EH (cell line): ENCODE data around the gene CBX1.

Experiments
- DNase-seq: peaks from one replicate; pipeline ENCODE4 v3.0.0-alpha.2; 2015; ENCODE audit warnings: low read depth

The CBX1 gene

GRCh38 chr17:48101012-48101720 is at the start of gene CBX1:
Gene CBX1 (minus strand): TSS chr17:48101478. CDS start chr17:48077004, 24,474 bp downstream.
- DNase-seq = peak; percentile 92

DNA sequence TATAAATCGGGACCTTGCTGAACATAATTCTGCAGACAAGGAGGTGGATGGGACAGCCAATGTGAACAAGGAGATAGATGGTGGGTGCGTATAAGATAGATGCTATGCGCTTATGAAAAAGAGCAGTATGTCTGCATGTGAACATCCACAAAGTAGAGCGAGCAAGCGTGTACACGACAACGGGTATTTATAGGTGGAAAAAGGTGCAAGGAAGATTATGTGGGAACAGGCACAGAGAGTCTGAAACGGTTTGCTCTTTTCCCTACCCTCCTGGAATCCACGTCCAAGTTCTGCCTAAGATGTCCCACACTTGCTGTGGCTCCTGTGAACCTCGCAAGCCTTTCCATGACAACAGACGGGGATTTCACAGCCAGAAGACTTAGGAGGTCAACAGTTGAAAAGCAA is 49.3 kb upstream of the CBX1 start:
- DNase-seq = no peak

GRCh38 chr17:48149787-48150463 is 48.6 kb upstream of the CBX1 start:
- DNase-seq = no peak

DNA sequence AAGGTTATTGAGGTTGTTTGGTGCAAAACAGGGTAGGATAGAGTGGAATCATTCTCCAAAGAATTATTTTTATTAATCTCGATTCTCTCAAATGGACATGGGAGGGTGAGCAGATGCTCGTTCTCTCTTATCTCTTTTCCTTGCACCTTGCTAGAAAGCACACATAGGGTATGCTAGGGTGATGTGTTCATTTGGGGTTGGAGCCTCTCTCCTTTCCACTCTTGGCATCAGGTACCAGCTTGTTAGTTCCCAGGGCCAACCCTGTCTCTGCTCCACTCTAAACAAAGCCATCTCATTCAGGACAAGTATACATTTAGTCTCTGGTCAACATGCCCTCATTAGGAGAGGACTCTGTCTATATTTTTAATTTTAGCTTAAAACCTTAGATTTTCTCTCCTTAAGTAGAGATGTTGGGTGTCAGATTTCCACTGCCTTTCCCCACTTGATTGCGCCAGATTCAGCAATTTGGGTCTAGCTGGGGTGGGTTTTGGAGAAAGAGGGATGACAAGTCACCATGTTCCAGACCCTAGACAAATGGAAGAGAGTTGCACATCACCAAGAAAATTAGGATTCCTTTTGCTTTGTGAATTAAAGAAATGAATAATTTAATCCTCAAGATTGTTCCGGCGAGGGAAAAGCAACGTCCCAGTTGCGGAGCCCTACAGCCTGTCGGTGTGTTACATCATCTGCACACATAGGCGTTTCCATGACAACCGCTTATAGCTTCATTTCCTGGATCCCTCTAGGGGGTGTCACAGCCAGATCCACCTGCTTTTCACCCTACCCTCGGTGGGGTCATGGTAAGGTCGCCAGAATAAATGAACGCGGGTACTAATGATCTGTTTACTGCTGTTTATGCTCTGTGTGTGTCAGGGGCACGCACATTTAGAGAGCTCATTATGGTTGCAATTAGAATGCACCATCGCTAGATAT is 47.8 kb upstream of the CBX1 start:
- DNase-seq = peak; percentile 31

DNA sequence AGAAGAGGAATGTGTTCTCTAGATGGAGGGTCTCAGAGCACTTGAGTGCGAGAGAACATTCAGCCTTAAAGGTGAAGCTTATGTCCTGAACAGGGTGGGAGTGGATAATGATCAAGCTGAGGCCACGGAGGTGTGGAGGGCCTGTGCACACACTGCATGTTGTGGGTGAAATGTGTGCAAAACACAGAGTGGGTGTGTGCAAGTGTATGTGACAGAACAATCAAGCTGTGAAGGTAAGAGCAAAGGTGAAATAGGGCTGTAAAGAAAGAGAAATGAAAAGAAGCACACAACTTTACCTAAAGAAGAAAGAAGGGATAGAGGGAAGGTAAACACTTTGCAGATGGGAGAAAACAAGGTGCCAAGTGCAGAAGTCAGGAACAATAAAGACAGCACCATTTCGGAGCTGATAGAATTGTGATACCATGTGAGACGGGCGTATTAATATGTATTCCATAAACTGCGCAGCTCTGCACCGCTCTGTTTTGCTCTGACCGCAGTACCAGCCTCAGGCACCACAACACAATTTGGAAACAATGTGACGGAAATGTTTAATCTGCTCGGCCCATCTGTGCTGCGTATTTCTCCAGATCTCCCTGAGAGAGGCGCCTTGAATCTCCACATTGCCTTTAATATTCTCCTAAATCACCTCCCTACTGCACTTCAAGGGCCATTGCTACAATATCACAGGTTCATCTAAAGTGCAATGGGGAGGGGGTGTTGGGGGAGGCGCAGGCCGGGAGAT is 46.9 kb upstream of the CBX1 start:
- no peak for DNase-seq

DNA sequence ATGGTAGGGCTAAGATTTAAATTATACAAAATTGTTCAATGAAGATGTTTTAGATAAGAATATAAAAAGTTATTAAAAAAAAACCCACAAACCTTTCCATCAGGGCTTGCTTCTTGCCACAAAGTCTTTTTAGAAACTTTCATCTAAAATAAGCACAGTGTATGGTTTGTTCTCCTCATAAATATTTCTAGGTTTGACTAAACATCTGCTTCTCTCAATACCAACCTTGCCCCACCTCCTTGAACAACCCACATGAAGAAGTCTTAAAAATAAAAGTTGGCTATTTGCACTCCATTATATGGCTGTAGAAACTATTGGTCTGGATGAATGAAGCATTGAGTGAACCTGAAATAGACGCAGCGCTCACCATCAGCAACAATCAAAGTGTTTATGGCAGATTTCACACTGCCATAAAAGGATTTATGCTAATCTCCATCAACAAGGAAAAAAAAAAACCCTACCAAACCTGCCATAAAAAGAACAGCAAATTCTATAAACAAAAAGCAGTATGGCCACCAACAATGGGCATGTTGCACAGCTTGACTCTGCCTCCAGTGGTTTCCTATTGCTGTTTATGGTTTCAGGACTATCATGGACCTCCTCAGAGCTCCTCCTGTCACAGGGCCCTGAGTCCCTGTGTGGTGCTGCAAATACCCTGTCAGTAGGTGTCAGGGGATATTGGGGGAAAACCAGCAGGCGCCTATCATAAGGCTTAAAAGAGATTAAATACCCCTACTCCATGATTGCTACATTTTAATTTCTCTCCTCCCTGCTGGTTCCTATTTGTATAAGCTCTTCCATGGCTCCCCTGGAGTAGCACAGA is 43.9 kb upstream of the CBX1 start:
- no peak for DNase-seq

- DNase-seq = no peak
Measured at GRCh38 chr17:48144231-48144630, 43.0 kb upstream of the CBX1 start.

- DNase-seq = no peak
Measured at GRCh38 chr17:48143629-48144028, 42.4 kb upstream of the CBX1 start.

DNA sequence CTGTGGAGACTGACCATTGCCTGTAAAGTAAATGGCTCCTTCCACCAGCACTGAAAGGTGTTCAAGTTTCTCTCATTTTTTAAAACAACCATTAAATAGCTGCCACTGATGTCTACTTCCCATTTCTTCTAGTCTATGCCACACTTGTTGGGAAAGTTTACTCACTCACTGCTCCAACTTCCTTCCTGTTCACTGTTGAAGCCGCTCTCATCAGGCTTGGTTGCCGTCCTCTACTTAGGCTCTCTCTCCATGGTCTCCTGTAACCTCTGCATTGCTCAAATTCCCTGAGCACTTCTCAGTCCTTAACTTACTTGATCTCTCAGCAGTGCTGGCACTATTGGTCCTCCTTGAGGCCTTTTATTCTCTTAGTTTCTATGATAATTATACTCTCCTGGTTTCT is 38.7 kb upstream of the CBX1 start:
- peak; percentile 18 for DNase-seq

DNA sequence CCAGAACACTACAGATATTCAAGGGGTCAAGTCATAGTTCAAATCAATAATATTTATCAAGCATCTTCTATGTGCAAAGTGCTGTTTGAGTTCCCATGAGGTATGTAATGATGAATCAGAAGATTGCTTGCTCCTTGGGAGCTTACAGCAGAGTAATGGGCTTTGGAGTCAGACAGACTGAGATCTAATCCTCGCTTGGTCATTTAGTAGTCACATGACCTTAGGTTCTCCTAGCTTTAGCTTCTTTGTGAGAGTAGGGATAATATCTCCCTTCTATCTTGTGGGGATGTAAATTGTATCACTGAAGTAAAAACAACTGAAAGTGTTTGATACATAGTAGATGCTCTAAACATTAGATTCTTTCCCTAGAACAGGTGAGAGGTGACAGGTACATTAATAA is 36.4 kb upstream of the CBX1 start:
- no peak for DNase-seq

DNA sequence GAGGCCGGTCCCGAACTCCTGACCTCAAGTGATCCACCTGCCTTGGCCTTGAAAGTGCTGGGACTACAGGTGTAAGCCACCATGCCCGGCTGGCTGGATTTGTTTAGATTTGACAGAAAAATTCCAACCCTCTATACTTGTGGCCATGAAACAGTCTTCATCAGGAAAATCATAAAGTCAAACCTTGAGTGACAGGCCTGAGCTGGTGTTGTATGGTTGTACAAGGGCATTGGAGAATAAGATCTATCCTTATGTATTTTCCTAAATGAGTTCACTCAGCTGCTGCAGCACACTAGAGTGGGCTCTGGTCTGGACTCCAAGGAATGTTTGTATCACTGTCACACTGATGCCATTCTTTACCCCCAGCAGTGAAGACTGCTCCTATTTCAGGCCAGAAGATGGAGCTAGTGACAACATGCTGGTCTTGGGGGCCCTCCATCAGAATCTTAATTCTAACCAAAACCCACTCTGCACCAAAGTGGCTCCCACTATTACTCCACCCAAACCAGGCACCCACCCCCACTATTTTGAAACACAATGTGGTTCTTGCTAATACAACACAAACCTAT is 33.7 kb upstream of the CBX1 start:
- DNase-seq = peak; percentile 38

DNA sequence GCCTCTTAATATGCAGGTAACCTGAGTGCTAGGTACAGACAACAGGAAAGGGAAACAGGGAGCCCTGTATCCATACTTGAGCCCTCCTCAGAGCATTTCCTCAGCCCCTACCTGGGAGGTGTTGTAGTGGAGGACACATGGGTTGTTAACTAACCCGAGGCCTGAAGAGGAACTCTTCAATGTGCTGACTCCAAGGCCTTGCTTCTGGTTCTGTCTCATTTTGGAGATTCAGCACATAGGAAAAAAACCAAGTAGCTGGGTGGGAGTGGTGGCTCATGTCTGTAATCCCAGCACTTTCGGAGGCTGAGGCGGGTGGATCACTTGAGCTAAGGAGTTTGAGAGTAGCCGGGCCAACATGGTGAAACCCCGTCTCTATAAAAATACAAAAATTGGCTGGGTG is 31.1 kb upstream of the CBX1 start:
- no peak for DNase-seq

DNA sequence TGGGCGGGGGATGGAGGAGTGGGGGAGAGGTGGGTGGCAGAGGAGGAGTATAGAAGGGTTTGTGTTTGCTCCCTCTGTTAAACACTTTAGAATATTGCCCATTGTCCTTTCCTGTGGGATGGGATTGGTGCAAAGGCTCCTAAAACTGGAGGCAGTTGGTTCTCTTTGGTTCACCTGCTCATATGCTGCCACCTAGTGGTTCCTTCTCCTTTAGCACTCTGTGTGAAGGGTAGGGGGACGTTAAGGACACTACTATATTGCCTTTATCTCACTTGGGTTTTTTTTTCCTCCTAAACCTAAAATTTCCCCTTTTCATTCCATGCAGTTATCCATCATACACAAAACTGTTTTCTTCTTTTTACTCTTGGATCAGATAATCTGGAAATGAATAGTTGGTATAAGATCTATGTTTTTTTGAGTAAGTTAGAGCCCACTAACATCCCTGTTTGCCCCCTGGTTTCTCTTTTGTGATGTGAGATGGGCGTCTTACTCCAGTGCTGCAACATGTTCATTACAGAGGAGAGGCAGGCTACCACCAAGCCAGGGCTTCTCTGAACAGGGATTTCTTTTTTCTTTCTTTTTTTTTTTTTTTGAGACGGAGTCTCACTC is 30.0 kb upstream of the CBX1 start:
- peak; percentile 70 for DNase-seq

DNA sequence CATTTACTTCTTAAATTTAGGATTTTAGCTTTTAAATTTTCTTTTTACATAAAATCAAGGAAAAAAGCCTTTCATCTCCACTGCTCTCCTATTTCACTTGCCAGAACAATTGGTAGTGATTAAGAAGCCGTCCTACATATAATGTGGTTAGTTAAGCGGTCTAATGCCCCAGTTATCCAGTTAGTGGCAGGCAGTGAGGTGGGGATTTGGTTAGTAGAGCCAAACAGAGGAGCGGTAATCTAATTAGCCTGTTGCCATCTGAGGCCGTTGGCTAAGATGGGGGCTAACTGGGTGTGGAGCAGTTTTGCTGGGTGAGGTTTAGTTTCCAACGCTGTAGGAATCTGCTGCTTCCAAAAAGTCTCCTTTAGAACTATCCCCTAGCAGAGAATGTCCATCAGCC is 28.7 kb upstream of the CBX1 start:
- no peak for DNase-seq

GRCh38 chr17:48128400-48128799 is 27.1 kb upstream of the CBX1 start:
- DNase-seq = no peak

GRCh38 chr17:48127371-48128051 is 26.2 kb upstream of the CBX1 start:
- peak; percentile 61 for DNase-seq

DNA sequence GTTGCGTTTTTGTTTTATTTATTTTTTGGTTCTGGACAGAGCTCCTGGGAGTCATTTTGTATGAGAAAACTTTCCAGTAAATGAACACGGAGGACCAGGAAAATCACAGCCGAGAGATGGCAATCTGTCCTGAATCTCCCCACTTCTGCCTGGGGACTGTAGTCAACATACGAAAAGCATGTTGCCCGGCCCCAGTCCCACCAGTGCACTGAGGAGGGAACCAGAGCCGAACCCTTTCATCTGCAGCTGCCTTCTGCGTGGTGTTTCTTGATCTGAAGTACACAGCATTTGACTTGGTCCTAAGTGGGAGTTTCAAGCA is 25.2 kb upstream of the CBX1 start:
- no peak for DNase-seq

DNA sequence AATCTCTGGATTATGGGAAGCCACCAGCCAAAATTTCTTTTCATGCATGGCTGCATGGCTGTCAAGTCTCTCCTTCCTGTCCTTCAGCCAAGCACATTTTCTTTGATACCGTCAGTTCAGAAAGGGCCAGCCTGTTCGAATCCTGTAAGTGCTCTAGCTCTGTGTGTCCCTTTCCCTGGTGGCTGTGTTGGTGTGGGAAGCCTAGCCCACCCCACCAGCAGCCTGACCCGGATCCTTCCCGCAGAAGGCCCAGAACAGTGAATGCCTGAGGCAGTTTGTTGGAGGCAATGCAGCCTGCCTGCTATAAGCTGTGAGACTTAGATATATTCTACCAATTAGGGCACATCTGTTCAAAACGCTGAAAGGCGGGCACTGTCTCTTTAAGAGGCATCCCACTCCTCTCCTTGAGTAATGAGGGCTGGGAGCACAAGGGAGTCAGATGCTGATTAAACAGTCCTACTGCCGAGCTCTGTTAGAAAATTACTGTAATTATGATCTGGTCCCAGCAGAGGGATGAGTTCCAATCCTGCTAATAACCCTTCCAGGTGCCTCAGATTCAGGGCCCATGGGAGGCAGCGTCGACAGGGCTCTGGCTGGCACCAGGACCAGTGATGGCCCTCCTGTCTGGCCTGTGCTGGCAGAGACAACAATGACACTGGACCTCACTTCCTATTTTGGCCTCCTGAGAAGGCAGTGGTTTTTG is 24.7 kb upstream of the CBX1 start:
- no peak for DNase-seq

- no peak for DNase-seq
Measured at GRCh38 chr17:48123776-48124388, 22.6 kb upstream of the CBX1 start.
